ENCODE measurements around the gene BTNL9.
"Not testable (repeated sequence)": the region's sequence is repeated elsewhere in the genome, so short reads cannot be mapped to it uniquely, and the experiment has no call there.

The BTNL9 gene

GRCh38 chr5:181039931-181040630, at the start of gene BTNL9:
TSS of gene BTNL9 (plus strand) at chr5:181040266. CDS start at chr5:181045490, 5,224 bp downstream.
- no peak for DNase-seq

DNA sequence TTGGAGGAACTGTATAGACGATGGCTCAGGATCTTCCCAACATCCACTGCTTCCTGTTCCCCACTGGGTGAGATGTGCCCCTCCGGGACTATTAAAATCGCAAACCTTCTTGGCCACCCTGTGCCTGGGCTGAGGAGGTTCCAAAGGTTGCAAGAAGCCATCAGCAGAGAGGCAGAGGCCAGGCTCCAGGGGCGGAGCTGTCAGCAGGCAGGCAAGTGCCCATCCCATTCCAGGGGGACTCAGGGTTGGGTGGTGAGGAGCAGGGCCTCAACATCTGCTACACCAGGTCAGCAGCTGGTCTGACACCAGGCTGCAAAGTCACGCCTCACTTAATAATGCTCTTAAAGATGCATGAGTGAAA, 49.2 kb upstream of the BTNL9 start:
- no peak for DNase-seq

GRCh38 chr5:181001947-181002346, 38.1 kb upstream of the BTNL9 start:
- DNase-seq: no peak

GRCh38 chr5:181005791-181006190, 34.3 kb upstream of the BTNL9 start:
- no peak for DNase-seq

GRCh38 chr5:181008136-181008535, 31.9 kb upstream of the BTNL9 start:
- no peak for DNase-seq

GRCh38 chr5:181010018-181010417, 30.0 kb upstream of the BTNL9 start:
- DNase-seq: not testable (repeated sequence)

DNA sequence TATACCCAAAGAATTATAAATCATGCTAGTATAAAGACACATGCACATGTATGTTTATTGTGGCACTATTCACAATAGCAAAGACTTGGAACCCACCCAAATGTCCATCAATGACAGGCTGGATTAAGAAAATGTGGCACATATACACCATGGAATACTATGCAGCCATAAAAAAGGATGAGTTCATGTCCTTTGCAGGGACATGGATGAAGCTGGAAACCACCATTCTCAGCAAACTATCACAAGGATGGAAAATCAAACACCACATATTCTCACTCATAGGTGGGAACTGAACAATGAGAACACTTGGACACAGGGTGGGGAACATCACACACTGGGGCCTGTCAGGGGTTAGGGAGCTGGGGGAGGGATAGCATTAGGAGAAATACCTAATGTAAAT, 25.4 kb upstream of the BTNL9 start:
- not testable (repeated sequence) for DNase-seq

GRCh38 chr5:181017448-181017847, 22.6 kb upstream of the BTNL9 start:
- not testable (repeated sequence) for DNase-seq

- DNase-seq: no peak
These were observed 19.4 kb upstream of the BTNL9 start for GRCh38 chr5:181020688-181021087.

DNA sequence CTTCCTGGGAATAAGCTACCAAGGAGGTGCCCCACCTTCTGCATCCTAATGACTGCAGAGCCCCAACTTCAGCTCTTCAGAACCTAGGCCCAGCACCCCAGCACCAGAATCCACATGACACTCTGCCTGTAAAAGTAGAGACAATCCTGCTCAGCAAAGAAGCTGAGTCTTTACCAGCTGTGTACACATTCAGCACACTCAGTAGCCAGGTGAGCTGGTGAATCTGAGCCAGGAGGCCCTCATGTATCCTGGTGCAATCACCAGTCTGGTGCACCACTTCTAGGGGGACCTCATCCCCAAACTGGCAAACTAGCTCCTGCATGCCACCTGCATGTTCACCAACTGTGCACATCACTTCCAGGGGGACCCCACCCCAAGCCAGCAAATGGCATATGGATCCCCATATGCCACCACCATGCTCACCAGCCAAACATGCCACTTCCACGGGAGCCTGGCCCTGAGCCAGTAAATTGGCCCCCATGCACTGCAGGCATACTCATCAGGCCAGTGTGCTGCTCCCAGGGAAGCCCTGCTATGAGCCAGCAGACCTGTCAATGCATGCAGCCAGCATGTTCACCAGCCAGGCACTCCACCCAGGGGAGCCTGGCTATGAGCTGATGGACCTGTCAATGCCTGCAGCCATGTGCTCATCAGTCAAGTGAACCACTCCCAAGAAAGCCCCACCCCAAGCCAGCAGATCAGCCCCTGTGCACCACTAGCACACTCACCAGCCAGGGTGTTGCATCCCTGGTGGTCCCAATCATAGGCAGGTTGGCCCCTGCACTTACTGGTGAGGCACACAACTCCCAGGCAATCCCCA, 15.6 kb upstream of the BTNL9 start:
- DNase-seq: no peak

GRCh38 chr5:181027452-181028031, 12.5 kb upstream of the BTNL9 start:
- no peak for DNase-seq

GRCh38 chr5:181028032-181028819, 11.8 kb upstream of the BTNL9 start:
- no peak for DNase-seq

DNA sequence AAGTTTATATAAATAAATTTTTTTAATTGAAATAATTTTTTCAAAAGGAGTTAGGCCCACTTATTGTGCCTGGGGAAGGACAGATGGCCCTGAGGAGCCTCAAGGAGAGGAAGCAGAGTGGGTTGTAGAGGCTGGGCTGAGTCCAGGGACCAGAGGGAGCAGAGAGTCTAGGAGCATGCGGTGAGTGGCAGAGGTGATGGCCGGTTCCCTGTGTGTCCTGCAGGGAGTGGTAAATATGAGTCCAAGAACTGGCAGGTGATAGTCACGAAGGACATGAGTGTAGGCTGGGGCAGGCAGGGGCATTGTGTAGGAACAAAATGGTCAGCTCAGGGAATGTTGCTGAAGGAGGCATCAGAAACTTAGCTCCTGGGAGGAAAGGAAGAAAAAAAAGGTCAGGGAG, 8.3 kb upstream of the BTNL9 start:
- no peak for DNase-seq

DNA sequence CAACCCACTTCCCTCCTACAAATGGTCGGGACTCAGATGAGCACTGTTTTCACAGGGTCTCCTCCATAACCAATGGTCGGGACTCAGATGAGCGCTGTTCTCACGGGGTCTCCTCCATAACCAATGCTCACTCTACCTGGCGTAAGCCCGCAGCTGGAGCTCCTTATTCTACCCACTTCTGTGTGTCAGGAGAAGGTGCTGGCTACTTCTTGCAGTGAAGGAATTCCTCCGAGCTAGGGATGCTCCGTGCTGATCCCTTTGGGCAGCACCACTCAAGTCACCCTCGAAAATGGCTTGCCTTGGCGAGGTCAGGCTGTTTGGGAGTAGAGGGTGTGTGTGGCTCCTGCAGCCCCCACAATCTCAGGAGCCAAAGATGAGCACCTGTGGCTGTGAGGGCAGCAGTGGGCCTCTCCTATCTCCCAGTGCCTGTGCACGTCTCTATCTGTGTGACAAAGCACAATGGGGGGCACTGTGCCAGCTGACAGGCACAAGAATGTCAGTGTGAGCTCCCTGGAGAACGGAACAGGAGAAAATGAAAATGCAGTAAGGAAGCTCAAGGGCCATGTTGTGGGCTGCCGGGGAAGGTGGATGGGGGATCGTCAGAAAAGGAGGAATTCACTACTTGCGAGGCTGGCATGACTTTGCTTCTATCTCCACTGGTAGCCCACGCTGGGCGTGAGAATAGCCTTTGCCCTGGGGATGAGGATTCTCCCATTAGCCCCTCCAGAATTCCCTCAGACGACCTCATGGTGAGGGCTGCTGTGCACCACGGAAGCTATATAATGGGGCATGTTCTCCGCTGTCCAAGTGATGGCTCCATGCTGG, 3.9 kb upstream of the BTNL9 start:
- DNase-seq: no peak

- no peak for DNase-seq
These were observed 3.2 kb upstream of the BTNL9 start for GRCh38 chr5:181036816-181037364.

DNA sequence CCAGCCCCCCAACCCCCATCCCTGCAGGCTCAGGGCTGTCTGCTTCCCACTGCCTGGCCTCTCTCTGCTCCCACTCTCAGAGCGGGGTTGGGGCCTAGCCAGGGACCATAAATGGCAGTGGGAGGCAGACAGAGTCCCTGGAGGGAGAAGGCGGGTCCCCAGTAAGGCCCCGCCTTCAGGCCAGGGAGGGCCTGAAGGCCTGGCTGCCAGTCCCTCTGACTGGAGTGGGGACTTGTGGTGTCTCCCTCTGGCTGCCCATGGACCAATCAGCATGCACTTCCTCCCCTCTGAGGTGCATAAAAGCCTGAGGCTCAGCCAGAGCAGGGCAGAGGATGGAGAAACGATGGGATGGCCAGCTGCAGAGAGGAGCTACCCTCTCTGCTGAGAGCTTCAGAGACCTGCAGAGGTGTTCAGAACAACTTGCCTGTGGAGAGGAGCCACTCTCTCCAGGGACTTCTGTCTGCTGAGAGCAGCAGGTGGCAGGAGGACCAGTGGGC, 2.7 kb upstream of the BTNL9 start:
- DNase-seq: no peak

DNA sequence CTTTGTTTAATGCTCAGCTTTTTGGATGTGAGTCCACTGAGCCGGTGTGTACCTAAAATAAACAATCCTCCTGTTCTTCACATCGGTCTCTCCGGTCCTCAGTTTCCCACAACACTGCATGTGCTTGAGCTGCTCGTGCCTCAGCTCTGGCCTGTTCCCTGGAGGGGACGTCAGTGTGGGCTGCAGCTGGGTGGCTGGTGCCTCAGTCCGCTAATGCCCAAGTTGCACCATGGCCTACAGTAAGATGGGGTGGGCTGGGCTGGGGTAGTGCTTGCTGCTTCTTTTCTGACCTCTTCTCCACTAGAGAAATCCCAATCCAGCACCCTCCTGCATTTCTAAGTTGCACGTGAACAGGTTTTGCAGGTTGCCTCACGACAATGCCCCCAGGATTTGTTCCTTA, 595 bp upstream of the BTNL9 start:
- no peak for DNase-seq

- no peak for DNase-seq
These were observed 522 bp downstream of the BTNL9 start for GRCh38 chr5:181040631-181040945.

- DNase-seq: no peak
These were observed 977 bp downstream of the BTNL9 start for GRCh38 chr5:181041043-181041442.

- no peak for DNase-seq
These were observed 2.1 kb downstream of the BTNL9 start for GRCh38 chr5:181042036-181042713.

GRCh38 chr5:181042722-181043121, 2.7 kb downstream of the BTNL9 start:
- no peak for DNase-seq

All from stimulated activated CD4-positive, alpha-beta T cell treated with anti-CD3 and anti-CD28 coated beads, Interleukin-12 subunit alpha, Interleukin-12 subunit beta, amount 100 ng/mL, for 4 hours (primary cell).